GM19397 (cell line): ENCODE measurements around the gene OGFOD3.
"Not testable (repeated sequence)": the region's sequence is repeated elsewhere in the genome, so short reads cannot be mapped to it uniquely, and the experiment has no call there.

Source experiments
- ATAC-seq: cut with Tn5 transposase; IDR thresholded peaks from one replicate; pipeline ENCODE4 v1.9.1; 2021; ENCODE audit warnings: mild to moderate bottlenecking, moderate library complexity; ENCODE audit not compliant: unreplicated experiment

Gene OGFOD3

GRCh38 chr17:82435103-82435502 lies 16.7 kb upstream of the OGFOD3 start:
- no peak for ATAC-seq

DNA sequence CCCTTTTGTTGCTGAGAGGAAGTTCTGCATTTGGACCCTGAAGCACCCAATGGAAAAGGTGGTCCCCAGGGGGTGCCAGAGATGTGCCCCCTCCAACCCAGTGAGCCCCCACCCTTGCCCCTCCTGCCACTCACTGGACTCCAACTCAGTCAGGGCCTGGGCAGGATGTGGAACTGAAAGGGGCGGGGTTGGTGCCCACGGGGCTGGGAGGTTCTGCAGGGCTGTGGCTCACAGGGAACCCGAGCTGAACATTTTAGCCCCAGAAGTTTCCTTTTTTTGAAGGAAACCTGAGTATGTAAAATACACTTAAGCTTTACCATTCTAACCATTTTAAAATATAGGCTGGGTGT lies 15.8 kb upstream of the OGFOD3 start:
- ATAC-seq = no peak

DNA sequence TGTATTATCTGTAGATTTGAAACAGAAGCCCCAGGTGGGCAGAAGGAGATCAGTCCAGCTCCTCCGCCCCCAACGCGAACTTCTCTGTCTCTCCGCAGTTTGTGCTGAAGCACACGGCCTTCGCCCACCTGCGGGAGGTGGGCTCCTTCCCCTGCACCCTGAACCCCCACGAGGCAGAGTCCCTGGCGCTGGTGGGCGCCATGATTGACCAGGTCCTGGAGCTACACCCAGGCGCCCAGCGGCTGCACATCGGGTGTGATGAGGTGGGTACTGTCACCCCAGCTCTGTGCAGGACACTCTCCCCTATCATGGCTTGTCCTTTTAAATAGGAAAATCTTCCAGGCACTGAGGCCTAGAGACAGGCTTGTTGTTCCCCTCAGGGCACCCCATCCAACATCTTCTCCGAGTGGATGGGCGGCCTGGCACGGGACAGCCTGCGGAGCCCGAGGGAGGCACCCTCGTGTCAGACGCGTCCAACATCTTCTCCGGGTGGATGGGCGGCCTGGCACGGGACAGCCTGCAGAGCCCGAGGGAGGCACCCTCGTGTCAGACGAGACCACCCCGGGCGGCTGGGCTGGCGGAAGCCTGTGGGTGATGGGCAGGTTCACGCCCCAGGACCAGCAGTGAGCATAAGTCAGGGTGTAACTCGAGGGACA lies 15.3 kb upstream of the OGFOD3 start:
- ATAC-seq = no peak

GRCh38 chr17:82432017-82432416 lies 13.6 kb upstream of the OGFOD3 start:
- ATAC-seq = no peak

GRCh38 chr17:82429824-82430223 lies 11.4 kb upstream of the OGFOD3 start:
- ATAC-seq = no peak

DNA sequence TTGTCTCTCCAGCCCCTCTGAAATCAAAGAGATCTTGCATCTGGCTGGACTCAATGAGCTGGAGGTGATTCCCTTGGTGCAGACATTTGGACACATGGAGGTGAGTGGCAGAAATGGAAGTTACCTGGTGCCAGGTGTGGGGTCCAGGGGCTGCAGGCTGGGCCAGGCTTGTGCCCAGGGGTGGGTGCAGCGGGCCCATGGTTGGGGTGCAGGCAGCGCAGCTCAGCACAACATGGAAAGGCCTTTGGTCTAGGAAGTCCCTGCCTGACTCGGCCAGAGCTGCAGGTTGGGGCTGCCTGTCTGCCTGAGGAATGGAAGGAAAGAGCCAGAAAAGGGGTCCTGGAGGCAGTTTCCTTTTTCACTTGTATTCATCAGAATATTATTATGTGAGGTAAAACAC lies 10.2 kb upstream of the OGFOD3 start:
- no peak for ATAC-seq

- no peak for ATAC-seq
These were observed 6.4 kb upstream of the OGFOD3 start for GRCh38 chr17:82424863-82425159.

DNA sequence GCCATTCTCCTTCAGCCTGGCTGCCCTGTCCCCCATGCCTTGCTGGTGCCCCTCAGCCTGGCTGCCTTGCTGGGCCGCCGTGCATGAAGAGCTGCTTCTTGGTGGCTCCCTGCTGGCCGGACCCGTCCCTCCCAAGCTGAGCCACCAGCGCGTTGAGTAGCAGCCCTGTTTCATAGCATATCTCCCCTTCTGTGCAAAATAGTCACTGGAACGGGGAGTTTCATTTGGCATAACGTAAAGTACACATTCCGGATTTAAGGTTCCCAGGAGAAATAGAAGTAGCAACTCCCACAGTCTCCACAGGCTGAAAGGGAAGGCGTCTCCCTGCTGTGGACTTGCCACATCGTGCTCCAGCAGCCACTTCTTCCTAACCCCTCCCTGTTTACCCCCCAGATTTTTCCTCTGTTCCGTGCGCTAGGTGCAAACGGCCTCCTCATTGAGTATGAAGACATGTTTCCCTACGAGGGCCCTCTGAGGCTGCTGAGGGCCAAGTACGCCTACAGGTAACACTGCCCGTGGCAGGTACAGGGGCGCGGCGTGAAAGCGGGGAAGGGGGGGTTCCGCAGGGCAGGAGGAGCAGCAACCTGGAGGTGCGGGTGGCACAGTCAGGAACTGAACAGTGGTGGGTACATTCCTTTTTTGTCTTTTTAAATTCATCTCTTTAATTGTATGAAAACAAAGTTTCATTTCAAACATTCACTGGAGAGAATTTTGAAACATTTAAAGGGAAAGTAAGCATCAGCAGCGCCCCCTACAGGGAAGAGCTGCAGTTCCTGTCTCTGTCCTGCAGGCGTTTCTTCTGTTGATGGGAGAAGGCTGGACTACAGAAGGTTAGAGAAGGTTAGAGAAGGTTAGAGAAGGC lies 5.8 kb upstream of the OGFOD3 start:
- ATAC-seq = no peak

GRCh38 chr17:82419540-82419939 lies 1.2 kb upstream of the OGFOD3 start:
- ATAC-seq = no peak

DNA sequence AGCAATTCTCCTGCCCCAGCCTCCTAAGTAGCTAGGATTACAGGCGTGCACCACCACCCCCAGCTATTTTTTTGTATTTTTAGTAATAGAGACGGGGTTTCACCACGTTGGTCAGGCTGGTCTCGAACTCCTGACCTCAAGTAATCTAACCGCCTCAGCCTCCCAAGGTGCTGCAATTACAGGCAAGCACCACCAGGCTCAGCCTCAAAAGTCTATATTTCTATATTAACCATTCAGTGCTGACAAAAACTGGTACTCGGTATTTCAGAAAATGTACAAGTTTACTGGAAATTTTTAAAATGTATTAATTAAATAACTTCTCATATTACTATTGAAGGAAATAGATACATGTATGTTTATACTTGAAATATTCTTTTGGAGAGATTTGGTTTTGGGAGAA lies 1.6 kb downstream of the OGFOD3 start:
- no peak for ATAC-seq

DNA sequence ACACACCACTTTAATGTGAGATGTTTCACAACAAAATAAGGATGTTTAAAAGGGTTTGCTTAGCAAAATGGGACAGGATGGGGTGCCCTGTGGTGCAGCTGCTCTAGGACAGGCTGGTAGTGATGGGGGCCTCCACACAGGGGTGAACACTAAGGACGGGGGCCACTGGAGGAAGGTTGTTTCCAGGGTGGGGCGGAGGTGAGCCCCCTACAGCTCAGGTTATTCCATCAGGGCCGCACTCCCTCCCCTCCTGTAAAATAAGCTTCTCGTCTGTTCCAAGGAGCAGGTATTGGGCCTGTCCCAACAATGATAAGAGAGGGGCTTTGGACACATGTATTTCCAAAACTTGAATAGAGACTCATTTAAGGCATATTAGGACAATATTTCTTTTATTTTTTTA lies 2.1 kb downstream of the OGFOD3 start:
- no peak for ATAC-seq

DNA sequence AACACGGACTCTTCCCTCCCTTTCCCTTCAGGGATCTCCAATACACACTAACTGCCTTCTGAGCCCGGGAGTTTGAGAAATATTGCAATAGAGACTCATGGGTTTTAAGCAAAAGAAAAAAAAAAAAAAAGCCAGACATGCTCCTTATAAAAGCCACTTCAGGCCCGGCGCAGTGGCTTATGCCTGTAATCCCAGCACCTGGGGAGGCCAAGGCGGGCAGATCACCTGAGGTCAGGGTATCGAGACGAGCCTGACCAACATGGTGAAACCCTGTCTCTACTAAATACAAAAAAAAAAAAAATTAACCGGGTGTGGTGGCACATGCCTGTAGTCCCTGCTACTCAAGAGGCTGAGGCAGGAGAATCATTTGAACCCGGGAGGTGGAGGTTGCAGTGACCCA lies 2.6 kb downstream of the OGFOD3 start:
- no peak for ATAC-seq

GRCh38 chr17:82415336-82415735 lies 3.0 kb downstream of the OGFOD3 start:
- no peak for ATAC-seq

DNA sequence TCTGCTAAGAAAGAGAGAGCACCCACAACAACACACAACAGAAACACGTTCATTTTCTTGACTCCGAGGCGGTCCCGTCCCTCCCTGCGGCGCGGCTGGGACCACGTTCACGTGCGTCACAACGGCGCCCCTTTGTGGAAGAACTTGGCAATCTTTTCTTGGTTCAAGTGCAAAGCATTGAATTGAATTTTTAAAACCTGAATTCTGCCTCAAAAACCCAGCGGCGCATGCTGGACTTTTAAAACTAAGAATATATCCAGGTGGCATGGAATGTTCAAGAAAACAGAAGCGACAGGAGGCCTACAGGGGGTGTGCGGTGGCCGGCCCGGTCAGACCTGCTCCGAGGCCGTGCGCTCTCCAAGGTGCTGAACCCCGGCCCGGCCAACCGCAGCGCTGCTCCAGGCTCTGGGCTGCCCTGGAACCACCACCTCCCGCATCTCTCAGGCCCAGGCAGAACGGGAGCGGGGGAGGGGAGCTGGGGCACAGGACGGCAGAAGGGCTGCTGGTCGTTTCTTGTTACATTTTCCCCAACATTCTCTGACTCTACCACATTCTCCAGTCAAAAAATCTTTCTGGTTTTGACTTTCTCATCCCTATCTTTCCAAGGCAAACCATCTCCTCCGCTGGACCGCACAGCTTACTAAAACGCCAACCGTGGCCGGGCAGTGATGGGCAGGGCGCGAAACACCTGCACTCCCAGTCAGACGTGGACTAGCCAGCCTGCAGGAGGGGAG lies 3.7 kb downstream of the OGFOD3 start:
- ATAC-seq = no peak

DNA sequence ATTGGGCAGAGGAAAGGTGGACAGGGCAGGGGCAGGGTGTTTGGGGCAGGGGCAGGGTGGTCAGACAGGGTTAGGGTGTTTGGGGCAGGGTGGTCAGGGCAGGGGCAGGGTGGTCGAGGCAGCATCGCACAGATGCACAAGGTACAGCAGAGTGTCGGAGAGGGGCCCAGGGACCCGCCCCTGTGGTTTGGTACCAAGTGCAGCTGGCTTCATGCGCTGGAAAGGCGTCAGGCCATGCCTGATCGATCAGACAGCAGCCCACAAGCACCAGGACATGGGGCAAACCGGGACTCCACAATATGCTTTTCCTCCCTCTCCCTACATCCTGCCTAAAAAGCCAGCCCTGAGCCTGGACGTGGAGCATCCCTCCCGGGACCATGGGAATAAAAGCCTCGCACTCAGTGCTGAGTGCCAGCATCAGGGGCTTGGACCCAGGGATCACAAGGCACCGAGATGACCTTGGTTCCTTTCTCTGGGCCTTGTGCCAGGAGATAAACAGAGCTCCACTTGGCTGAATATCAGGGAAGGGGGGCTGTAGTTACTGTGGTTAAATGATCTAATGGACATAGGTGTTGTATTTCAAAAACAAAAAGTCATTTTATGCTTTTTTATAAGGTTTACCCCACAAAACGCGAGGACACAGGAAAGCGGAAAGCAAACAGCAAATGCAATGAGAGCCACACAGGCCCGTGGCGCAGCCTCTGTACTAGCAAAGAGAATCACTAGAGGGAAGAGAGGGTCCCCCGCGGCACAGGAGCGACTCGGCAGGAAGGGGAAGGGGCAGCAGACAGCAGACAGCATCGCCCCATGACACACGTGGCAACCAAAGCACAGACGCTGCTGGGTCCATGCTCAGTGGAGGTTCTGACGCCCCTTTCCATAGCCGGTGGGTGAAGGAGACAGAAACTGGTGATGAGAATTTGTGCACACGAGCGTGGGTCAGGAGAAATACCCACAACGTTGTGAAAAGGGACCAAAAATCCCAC lies 5.6 kb downstream of the OGFOD3 start:
- ATAC-seq = no peak

GRCh38 chr17:82412081-82412480 lies 6.3 kb downstream of the OGFOD3 start:
- ATAC-seq = not testable (repeated sequence)

DNA sequence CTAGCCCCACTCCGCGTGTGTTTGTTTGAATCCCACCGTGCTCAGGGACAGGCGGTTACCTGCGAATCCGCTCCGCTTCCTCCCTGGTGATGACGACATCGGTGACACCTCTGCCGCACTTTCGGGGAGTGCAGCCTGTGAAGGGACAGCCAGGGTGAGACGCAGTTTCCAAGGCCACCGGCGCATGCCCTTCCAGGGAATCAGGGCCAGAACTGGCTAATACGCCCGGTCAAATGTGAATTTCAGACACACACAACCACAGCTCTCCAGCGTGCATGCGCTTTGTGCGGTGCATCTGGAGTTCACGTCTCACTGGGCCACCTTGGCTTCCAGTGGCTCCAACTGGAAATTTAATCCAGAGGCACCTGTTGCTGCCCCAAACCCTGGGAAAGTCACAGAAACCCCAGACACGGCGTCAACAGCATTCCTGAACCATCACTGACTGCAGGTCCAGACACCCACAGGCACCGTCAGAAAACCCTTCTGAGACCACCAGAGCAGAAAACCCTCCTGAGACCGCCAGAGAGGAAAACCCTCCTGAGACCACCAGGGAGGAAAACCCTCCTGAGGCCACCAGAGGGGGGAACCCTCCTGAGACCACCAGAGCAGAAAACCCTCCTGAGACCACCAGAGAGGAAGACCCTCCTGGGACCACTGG lies 6.9 kb downstream of the OGFOD3 start:
- ATAC-seq = no peak

- ATAC-seq = no peak
These were observed 8.2 kb downstream of the OGFOD3 start for GRCh38 chr17:82410014-82410716.

DNA sequence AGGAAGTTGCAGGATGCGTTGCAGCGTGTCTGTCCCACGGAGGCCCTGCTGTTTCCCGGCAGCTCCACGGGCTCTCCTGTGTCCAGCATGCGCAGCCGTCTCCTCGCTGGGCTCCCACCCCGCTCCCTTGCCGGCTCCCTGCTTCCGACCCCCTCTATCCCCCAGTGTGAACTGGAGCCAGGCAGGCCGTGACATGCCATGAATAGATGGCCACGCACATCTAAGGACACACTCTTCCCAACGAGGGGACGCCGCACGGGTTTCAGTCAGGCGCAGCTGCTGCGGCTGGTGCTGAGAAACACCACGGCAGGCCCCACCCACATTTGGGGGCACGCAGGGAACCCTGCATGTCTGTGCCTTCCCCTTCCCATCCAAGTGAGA lies 9.5 kb downstream of the OGFOD3 start:
- ATAC-seq = no peak
